Measurements from ENCODE around the gene LUC7L3. TPM values are rescaled to one million over a fixed set of nuclear protein-coding genes. Genes with fewer than 3 reads are reported as not detected.

LUC7L3 gene
- total and polyA plus RNA-seq, 2 of the 13 experiments (the other 11 are each of a cell fraction or from before 2014, with no cell fraction given) = 108 to 120 TPM

DNA sequence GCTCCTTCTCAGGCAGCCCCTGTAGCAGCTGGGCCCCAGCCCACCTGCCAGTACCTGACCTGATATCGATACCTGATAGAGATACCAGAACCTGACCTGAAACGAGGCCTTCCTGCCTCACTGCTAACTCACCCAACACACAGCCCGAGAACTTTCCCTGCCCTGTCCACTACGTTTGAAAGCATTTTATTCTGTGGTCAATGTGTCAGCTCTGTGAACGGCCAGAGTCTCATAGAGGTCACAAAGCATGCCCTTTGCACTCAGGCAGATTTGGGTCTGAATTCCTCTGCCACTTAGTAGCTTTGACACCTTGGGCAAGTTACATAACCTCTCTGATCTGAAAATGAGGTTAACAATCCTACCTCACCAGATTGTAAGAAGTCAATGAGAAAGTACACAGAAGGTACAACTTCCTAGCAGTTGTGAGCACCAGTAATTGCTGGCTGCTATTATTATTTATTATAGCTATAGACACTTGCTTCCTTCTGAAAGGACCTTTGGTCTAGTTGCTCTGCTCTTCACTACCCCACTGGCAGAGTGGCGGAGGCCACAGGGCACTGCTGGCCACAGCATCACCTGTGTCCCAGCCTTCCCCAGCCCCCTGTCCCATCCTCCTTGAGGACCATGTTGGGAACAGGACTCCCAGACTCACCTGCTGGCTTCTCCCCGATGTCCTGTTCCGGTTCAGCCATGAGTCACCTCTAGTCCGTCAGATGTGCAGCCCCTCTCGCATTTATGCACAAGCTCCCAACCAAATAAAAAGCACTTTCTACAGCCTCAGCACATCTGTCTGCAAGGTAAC, 47.0 kb downstream of the LUC7L3 start (continued):
- TF ChIP-seq FOXK2 (IDR thresholded peaks at IDR 0.05) (no peak), ZNF333 (CRISPR knock-in tag; IDR thresholded peaks at IDR 0.05; ENCODE audit: borderline replicate concordance) (no peak), ATRX (CRISPR knock-in tag; IDR thresholded peaks at IDR 0.05; ENCODE audit: borderline replicate concordance) (no peak), EZH2 (conservative IDR thresholded peaks at IDR 0.05; ENCODE audit: low read depth, low read length) (no peak), SIX4 (CRISPR knock-in tag; IDR thresholded peaks at IDR 0.05) (no peak), ZNF530 (CRISPR knock-in tag; IDR thresholded peaks at IDR 0.05; ENCODE audit: low read depth) (no peak), ZNF775 (CRISPR knock-in tag; IDR thresholded peaks at IDR 0.05; ENCODE audit: borderline replicate concordance) (no peak), ZFX (CRISPR knock-in tag; IDR thresholded peaks at IDR 0.05; ENCODE audit: low read depth) (0 out of 2 replicates have a peak, but pooled peaks have one; percentile 28), ISX (CRISPR knock-in tag; conservative IDR thresholded peaks at IDR 0.05) (no peak), JUND (CRISPR knock-in tag; IDR thresholded peaks at IDR 0.05) (0 out of 2 replicates have a peak, but pooled peaks have one; percentile 8), RCOR2 (CRISPR knock-in tag; IDR thresholded peaks at IDR 0.05) (no peak), CC2D1A (CRISPR knock-in tag; IDR thresholded peaks at IDR 0.05) (no peak), NR3C1 (CRISPR knock-in tag; IDR thresholded peaks at IDR 0.05) (no peak), ZNF329 (CRISPR knock-in tag; IDR thresholded peaks at IDR 0.05; ENCODE audit: low read depth) (no peak), FOSL1 (CRISPR knock-in tag; IDR thresholded peaks at IDR 0.05; ENCODE audit: borderline replicate concordance) (no peak), KDM6A (CRISPR knock-in tag; IDR thresholded peaks at IDR 0.05; ENCODE audit: low read depth) (no peak)
- TF ChIP-seq, protein P1, sequence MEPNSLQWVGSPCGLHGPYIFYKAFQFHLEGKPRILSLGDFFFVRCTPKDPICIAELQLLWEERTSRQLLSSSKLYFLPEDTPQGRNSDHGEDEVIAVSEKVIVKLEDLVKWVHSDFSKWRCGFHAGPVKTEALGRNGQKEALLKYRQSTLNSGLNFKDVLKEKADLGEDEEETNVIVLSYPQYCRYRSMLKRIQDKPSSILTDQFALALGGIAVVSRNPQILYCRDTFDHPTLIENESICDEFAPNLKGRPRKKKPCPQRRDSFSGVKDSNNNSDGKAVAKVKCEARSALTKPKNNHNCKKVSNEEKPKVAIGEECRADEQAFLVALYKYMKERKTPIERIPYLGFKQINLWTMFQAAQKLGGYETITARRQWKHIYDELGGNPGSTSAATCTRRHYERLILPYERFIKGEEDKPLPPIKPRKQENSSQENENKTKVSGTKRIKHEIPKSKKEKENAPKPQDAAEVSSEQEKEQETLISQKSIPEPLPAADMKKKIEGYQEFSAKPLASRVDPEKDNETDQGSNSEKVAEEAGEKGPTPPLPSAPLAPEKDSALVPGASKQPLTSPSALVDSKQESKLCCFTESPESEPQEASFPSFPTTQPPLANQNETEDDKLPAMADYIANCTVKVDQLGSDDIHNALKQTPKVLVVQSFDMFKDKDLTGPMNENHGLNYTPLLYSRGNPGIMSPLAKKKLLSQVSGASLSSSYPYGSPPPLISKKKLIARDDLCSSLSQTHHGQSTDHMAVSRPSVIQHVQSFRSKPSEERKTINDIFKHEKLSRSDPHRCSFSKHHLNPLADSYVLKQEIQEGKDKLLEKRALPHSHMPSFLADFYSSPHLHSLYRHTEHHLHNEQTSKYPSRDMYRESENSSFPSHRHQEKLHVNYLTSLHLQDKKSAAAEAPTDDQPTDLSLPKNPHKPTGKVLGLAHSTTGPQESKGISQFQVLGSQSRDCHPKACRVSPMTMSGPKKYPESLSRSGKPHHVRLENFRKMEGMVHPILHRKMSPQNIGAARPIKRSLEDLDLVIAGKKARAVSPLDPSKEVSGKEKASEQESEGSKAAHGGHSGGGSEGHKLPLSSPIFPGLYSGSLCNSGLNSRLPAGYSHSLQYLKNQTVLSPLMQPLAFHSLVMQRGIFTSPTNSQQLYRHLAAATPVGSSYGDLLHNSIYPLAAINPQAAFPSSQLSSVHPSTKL (CRISPR knock-in tag; IDR thresholded peaks at IDR 0.05) = no peak
- TF ChIP-seq, protein P2, sequence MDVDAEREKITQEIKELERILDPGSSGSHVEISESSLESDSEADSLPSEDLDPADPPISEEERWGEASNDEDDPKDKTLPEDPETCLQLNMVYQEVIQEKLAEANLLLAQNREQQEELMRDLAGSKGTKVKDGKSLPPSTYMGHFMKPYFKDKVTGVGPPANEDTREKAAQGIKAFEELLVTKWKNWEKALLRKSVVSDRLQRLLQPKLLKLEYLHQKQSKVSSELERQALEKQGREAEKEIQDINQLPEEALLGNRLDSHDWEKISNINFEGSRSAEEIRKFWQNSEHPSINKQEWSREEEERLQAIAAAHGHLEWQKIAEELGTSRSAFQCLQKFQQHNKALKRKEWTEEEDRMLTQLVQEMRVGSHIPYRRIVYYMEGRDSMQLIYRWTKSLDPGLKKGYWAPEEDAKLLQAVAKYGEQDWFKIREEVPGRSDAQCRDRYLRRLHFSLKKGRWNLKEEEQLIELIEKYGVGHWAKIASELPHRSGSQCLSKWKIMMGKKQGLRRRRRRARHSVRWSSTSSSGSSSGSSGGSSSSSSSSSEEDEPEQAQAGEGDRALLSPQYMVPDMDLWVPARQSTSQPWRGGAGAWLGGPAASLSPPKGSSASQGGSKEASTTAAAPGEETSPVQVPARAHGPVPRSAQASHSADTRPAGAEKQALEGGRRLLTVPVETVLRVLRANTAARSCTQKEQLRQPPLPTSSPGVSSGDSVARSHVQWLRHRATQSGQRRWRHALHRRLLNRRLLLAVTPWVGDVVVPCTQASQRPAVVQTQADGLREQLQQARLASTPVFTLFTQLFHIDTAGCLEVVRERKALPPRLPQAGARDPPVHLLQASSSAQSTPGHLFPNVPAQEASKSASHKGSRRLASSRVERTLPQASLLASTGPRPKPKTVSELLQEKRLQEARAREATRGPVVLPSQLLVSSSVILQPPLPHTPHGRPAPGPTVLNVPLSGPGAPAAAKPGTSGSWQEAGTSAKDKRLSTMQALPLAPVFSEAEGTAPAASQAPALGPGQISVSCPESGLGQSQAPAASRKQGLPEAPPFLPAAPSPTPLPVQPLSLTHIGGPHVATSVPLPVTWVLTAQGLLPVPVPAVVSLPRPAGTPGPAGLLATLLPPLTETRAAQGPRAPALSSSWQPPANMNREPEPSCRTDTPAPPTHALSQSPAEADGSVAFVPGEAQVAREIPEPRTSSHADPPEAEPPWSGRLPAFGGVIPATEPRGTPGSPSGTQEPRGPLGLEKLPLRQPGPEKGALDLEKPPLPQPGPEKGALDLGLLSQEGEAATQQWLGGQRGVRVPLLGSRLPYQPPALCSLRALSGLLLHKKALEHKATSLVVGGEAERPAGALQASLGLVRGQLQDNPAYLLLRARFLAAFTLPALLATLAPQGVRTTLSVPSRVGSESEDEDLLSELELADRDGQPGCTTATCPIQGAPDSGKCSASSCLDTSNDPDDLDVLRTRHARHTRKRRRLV (CRISPR knock-in tag; IDR thresholded peaks at IDR 0.05) = no peak
- TF ChIP-seq, protein P3, sequence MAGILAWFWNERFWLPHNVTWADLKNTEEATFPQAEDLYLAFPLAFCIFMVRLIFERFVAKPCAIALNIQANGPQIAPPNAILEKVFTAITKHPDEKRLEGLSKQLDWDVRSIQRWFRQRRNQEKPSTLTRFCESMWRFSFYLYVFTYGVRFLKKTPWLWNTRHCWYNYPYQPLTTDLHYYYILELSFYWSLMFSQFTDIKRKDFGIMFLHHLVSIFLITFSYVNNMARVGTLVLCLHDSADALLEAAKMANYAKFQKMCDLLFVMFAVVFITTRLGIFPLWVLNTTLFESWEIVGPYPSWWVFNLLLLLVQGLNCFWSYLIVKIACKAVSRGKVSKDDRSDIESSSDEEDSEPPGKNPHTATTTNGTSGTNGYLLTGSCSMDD (CRISPR knock-in tag; IDR thresholded peaks at IDR 0.05) = no peak
- TF ChIP-seq, protein P4, sequence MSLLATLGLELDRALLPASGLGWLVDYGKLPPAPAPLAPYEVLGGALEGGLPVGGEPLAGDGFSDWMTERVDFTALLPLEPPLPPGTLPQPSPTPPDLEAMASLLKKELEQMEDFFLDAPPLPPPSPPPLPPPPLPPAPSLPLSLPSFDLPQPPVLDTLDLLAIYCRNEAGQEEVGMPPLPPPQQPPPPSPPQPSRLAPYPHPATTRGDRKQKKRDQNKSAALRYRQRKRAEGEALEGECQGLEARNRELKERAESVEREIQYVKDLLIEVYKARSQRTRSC (CRISPR knock-in tag; IDR thresholded peaks at IDR 0.05; ENCODE audit: low read depth) = no peak
